Nephron progenitor cell (in vitro differentiated cells): ENCODE measurements around the gene GPR18.

Experiments
- DNase-seq: peaks from one replicate; pipeline ENCODE4 v3.0.0; 2021
- H3K27ac Mint-ChIP-seq: 2 replicates; pipeline ENCODE4 v1.8.0; 2021; ENCODE audit warnings: mild to moderate bottlenecking, moderate library complexity, mixed read lengths
- H3K27me3 Mint-ChIP-seq: 2 replicates; pipeline ENCODE4 v1.8.0; 2021; ENCODE audit warnings: mild to moderate bottlenecking, low read depth, mixed read lengths; ENCODE audit not compliant: poor library complexity
- H3K36me3 Mint-ChIP-seq: 2 replicates; pipeline ENCODE4 v1.8.0; 2021; ENCODE audit warnings: low read depth, mixed read lengths
- H3K4me1 Mint-ChIP-seq: 2 replicates; pipeline ENCODE4 v1.8.0; 2021; ENCODE audit warnings: mixed read lengths
- H3K4me3 Mint-ChIP-seq: 2 replicates; pipeline ENCODE4 v1.8.0; 2021; ENCODE audit warnings: mild to moderate bottlenecking, moderate library complexity, mixed read lengths
- H3K9me3 Mint-ChIP-seq: 2 replicates; pipeline ENCODE4 v1.8.0; 2021; ENCODE audit warnings: mild to moderate bottlenecking, moderate library complexity, mixed read lengths
- TF ChIP-seq, protein P1 (sequence below): fragments of 200-600 bp; sonication (generic); IDR thresholded peaks from 2 replicates; pipeline ENCODE4 v1.5.0; 2021; ENCODE audit warnings: antibody characterized with exemption

GPR18 gene

DNA sequence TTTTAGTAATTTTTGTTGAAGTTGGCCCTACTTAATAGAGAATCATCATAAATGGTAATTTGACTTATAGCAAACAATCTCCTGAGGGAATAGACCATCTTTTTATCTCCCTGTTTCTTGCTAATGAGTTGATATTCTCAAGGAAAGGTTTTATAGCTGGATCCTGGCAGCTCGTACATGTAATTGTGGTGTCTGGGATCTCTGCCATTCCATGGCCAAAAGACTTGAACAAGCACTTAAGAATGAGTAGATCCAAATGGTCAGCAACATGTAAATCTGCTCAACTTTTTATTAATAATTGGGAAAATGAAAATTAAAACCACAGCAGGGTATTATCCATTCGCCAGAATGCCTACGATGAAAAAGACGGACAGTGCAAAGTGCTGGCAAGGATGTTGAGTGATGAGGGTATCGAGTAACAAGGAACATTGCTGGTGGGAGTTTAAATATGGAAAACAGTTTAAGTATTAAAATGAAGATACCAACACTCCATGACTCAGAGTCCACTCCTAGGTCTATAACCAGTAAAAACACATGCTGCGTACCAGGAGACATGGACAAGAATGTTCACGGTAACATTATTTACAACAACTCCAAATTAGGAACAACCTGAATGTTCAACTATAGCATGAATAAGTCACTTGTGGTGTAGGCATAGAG, 5.1 kb upstream of the GPR18 start:
- Mint-ChIP-seq H3K4me1 (peaks cover 17% of the 10 kb centered on the region), H3K27ac (no peak overlapping the region), H3K27me3 (no peaks in the 10 kb centered on the region), H3K36me3 (no peaks in the 10 kb centered on the region), H3K9me3 (no peaks in the 10 kb centered on the region), H3K4me3 (no peak overlapping the region)
- TF ChIP-seq, protein P1, sequence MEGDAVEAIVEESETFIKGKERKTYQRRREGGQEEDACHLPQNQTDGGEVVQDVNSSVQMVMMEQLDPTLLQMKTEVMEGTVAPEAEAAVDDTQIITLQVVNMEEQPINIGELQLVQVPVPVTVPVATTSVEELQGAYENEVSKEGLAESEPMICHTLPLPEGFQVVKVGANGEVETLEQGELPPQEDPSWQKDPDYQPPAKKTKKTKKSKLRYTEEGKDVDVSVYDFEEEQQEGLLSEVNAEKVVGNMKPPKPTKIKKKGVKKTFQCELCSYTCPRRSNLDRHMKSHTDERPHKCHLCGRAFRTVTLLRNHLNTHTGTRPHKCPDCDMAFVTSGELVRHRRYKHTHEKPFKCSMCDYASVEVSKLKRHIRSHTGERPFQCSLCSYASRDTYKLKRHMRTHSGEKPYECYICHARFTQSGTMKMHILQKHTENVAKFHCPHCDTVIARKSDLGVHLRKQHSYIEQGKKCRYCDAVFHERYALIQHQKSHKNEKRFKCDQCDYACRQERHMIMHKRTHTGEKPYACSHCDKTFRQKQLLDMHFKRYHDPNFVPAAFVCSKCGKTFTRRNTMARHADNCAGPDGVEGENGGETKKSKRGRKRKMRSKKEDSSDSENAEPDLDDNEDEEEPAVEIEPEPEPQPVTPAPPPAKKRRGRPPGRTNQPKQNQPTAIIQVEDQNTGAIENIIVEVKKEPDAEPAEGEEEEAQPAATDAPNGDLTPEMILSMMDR = no peak
- DNase-seq = no peak

DNA sequence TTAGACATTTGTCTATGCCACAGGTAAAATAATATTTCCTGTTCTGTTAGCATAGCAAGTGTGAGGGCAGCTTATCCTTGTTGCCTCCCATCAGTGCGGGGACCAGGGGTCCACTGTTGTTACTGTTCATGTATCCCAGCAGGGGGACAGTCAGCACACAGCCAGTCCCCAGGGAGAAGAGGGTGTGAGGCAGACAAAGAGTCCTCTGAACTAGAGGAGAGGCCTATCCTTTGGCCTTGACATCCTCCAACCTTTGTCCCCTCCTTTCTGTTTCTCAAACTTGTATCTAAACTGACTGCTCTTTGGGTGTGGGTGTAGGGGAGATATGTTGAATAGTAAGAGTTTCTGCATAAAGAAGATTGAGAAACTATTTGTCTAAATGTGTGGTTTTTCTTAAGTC, 2.9 kb upstream of the GPR18 start:
- DNase-seq = no peak
- TF ChIP-seq, protein P1 = no peak
- Mint-ChIP-seq H3K27ac (no peak overlapping the region), H3K27me3 (no peaks in the 10 kb centered on the region), H3K4me1 (peaks cover 17% of the 10 kb centered on the region), H3K36me3 (peaks cover 3% of the 10 kb centered on the region), H3K9me3 (no peaks in the 10 kb centered on the region), H3K4me3 (no peak overlapping the region)

DNA sequence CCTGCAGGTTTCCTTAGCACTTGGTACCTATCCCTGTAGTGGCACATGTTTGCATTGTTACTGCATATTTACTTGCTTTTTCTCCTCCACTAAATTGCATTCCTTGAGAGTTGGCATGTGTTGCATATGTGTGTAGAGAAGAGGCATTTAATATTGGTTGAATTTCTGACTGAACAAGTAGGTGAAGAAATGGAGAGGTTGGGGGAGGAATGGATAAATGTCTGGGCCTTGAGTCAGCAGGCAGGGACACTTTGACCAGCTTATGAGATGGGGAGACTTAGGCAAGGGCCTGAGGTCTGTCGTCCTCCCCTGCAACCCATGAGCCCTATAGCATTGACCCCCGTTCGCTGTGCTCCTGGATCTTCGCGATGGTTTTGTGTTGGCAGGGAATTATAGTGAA, 2.0 kb upstream of the GPR18 start:
- H3K4me1 Mint-ChIP-seq = peaks cover 19% of the 10 kb centered on the region
- H3K27ac Mint-ChIP-seq = no peak overlapping the region
- no peak for DNase-seq
- H3K9me3 Mint-ChIP-seq = no peaks in the 10 kb centered on the region
- no peak overlapping the region for H3K4me3 Mint-ChIP-seq
- peaks cover 8% of the 10 kb centered on the region for H3K36me3 Mint-ChIP-seq
- no peaks in the 10 kb centered on the region for H3K27me3 Mint-ChIP-seq
- TF ChIP-seq, protein P1 = no peak

DNA sequence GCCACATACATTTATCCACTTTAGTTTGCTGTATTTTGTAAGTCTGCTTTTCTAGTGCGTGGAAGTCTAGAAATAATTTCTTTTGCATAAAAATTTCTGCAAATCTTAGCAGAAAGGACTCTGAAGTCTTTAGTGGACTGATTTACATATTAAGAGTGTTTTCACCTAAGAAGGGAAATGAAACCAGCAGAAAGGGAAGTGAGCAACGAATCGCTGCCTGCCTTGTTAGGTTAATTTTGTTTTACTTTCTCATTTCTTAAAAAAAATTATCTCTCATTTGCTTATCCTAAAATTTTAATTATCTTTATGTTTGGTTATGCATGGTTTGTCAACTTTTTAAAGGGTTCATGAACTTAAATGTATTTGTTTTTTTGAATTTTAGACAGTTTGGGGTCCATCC, 767 bp upstream of the GPR18 start:
- H3K4me1 Mint-ChIP-seq = peaks cover 18% of the 10 kb centered on the region
- H3K36me3 Mint-ChIP-seq = peaks cover 14% of the 10 kb centered on the region
- no peak overlapping the region for H3K4me3 Mint-ChIP-seq
- TF ChIP-seq, protein P1 = no peak
- no peak overlapping the region for H3K27ac Mint-ChIP-seq
- no peaks in the 10 kb centered on the region for H3K9me3 Mint-ChIP-seq
- no peak for DNase-seq
- no peaks in the 10 kb centered on the region for H3K27me3 Mint-ChIP-seq

DNA sequence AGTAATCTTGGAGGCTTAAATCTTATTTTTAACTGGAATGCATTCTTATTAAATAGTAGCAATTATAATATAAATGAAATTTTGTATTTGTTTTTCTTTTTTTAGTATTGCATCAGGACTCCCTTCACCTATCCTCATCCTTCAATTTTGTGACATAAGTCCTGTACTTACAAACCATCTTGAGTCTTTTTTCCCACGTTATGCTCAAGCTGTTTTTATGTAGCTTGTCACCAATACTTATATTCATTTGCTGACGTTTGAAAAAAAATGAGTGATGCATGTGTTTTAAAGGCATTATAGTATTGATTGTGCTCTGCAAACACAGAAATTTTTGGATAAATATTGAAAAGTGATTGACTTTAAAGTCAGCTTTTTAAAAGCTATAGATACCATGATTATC, 888 bp downstream of the GPR18 start:
- TF ChIP-seq, protein P1 = no peak
- no peaks in the 10 kb centered on the region for H3K27me3 Mint-ChIP-seq
- H3K27ac Mint-ChIP-seq = peak overlapping the region; percentile 51
- no peak for DNase-seq
- H3K36me3 Mint-ChIP-seq = peaks cover 14% of the 10 kb centered on the region
- H3K4me3 Mint-ChIP-seq = no peak overlapping the region
- peaks cover 9% of the 10 kb centered on the region for H3K4me1 Mint-ChIP-seq
- H3K9me3 Mint-ChIP-seq = no peaks in the 10 kb centered on the region

DNA sequence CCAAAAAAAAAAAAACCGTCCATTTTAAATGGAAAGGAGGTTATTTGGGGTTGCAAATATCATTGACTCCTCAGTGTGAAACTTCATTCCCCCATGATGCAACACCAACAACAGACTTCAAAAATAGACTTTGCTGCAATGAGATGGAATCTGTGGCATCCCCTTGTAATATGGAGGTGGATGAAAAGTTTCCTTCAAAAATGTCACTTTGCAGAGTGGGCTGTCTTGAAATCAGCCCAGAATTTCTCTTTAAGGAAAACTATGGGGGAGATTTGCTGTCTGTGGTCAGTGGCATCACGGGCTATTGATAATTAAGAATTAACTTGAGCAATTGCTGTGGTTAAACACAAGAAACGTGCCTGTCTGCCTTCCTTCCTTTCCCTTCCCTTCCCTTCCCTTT, 1.5 kb downstream of the GPR18 start:
- Mint-ChIP-seq H3K4me1 (peaks cover 9% of the 10 kb centered on the region), H3K36me3 (peaks cover 19% of the 10 kb centered on the region), H3K9me3 (no peaks in the 10 kb centered on the region), H3K4me3 (no peak overlapping the region), H3K27me3 (no peaks in the 10 kb centered on the region), H3K27ac (no peak overlapping the region)
- TF ChIP-seq, protein P1 = no peak
- DNase-seq = no peak
